ENCODE results near the gene CAMSAP3. TPM values are rescaled to one million over a fixed set of nuclear protein-coding genes. Genes with fewer than 3 reads are reported as not detected.

CAMSAP3 gene
- total RNA-seq, 2 donors from 2014 or later: 0.36 to 1.2 TPM

GRCh38 chr19:7610491-7611240 lies 15.0 kb downstream of the CAMSAP3 start:
- Mint-ChIP-seq H3K27ac (no peak overlapping the region), H3K27me3 (peaks cover 0 to 2% of the 10 kb centered on the region in 2 donors), H3K4me1 (ENCODE audit: low read depth in 2 of 2) (peaks cover 0 to 1% of the 10 kb centered on the region in 2 donors), H3K4me3 (no peak overlapping the region), H3K9me3 (no peaks in the 10 kb centered on the region), H3K36me3 (no peaks in the 10 kb centered on the region)
- no peak for DNase-seq (ENCODE audit: low spot score)
- ATAC-seq: no peak

DNA sequence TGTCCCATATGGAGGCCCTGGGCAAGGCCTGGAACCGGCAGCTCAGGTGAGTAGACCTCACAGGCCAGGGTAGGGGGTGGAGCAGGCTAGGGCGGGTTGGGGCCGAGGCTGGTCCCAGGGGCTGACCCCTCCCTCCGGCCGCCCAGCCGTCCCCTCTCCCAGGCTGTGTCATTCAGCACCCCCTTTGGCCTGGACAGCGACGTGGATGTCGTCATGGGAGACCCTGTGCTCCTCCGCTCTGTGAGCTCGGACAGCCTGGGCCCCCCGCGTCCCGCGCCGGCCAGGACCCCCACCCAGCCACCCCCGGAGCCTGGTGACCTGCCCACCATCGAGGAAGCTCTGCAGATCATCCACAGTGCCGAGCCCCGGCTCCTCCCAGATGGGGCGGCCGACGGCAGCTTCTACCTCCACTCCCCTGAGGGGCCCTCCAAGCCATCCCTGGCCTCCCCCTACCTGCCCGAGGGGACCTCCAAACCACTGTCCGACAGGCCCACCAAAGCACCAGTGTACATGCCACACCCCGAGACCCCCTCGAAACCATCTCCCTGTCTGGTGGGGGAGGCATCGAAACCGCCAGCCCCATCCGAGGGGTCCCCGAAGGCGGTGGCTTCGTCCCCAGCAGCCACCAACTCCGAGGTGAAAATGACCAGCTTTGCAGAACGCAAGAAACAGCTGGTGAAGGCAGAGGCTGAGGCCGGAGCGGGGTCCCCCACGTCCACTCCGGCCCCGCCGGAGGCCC lies 16.0 kb downstream of the CAMSAP3 start:
- Mint-ChIP-seq H3K36me3 (no peaks in the 10 kb centered on the region), H3K27me3 (peaks cover 0 to 2% of the 10 kb centered on the region in 2 donors), H3K9me3 (no peaks in the 10 kb centered on the region), H3K4me3 (no peak overlapping the region), H3K4me1 (ENCODE audit: low read depth in 2 of 2) (no peaks in the 10 kb centered on the region), H3K27ac (no peak overlapping the region)
- ATAC-seq (peak in 1 of 2 donors; percentile 22), DNase-seq (ENCODE audit: low spot score) (no peak)

GRCh38 chr19:7612282-7613274 lies 16.9 kb downstream of the CAMSAP3 start:
- Mint-ChIP-seq H3K36me3 (no peaks in the 10 kb centered on the region), H3K4me3 (no peak overlapping the region), H3K27ac (no peak overlapping the region), H3K9me3 (no peaks in the 10 kb centered on the region), H3K27me3 (peaks cover 0 to 2% of the 10 kb centered on the region in 2 donors), H3K4me1 (ENCODE audit: low read depth in 2 of 2) (no peaks in the 10 kb centered on the region)
- ATAC-seq: no peak
- no peak for DNase-seq (ENCODE audit: low spot score)

- no peaks in the 10 kb centered on the region for H3K36me3 Mint-ChIP-seq
- ATAC-seq (no peak), DNase-seq (ENCODE audit: low spot score) (no peak)
- H3K4me3 Mint-ChIP-seq: no peak overlapping the region
- H3K9me3 Mint-ChIP-seq: no peaks in the 10 kb centered on the region
- H3K4me1 Mint-ChIP-seq (ENCODE audit: low read depth in 2 of 2): peaks cover 0 to 8% of the 10 kb centered on the region in 2 donors
- H3K27me3 Mint-ChIP-seq: no peaks in the 10 kb centered on the region
- H3K27ac Mint-ChIP-seq: no peak overlapping the region
These were observed 19.4 kb downstream of the CAMSAP3 start for GRCh38 chr19:7614859-7615741.

- DNase-seq (ENCODE audit: low spot score): no peak
- Mint-ChIP-seq H3K27ac (no peak overlapping the region), H3K4me1 (ENCODE audit: low read depth in 2 of 2) (peaks cover 0 to 8% of the 10 kb centered on the region in 2 donors), H3K36me3 (no peaks in the 10 kb centered on the region), H3K9me3 (no peaks in the 10 kb centered on the region), H3K4me3 (no peak overlapping the region), H3K27me3 (no peaks in the 10 kb centered on the region)
- no peak for ATAC-seq
These were observed 21.5 kb downstream of the CAMSAP3 start for GRCh38 chr19:7617172-7617571.

DNA sequence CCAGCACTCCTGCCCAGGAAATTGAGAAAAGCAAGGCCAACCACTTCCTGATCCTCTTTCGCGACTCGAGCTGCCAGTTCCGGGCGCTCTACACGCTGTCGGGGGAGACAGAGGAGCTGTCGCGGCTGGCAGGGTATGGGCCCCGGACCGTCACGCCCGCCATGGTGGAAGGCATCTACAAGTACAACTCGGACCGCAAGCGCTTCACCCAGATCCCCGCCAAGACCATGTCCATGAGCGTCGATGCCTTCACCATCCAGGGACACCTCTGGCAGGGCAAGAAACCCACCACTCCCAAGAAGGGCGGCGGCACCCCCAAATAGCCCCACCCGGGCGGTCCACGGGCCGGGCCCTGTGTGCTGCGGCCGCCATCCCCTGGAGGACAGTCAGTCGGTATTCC lies 22.1 kb downstream of the CAMSAP3 start:
- DNase-seq (ENCODE audit: low spot score): no peak
- no peak for ATAC-seq
- no peak overlapping the region for H3K4me3 Mint-ChIP-seq
- no peaks in the 10 kb centered on the region for H3K9me3 Mint-ChIP-seq
- no peaks in the 10 kb centered on the region for H3K36me3 Mint-ChIP-seq
- no peak overlapping the region for H3K27ac Mint-ChIP-seq
- H3K4me1 Mint-ChIP-seq (ENCODE audit: low read depth in 2 of 2): peaks cover 0 to 8% of the 10 kb centered on the region in 2 donors
- no peaks in the 10 kb centered on the region for H3K27me3 Mint-ChIP-seq

DNA sequence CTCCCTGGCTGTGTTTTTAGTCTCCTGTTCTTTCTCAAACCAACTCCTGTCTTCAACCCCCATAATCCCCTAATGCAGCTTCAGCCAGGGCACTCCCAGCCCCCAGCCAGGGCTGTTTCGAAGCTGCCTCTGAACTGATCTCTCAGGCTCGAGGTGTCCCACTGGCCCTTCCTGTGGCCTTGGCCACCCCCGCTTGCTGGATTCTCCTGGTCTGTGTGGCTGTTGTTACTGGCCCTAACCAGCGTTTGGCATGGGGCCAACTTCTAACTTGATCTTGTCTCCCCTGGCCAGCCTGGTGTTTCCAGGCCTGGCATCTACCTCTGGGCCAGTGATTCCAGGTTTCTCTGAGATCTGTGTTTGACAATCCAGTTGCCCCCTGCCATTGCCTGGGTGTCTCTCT lies 22.7 kb downstream of the CAMSAP3 start:
- Mint-ChIP-seq H3K27ac (no peak overlapping the region), H3K27me3 (no peaks in the 10 kb centered on the region), H3K4me3 (no peak overlapping the region), H3K9me3 (no peaks in the 10 kb centered on the region), H3K4me1 (ENCODE audit: low read depth in 2 of 2) (peaks cover 0 to 10% of the 10 kb centered on the region in 2 donors), H3K36me3 (no peaks in the 10 kb centered on the region)
- ATAC-seq (no peak), DNase-seq (ENCODE audit: low spot score) (no peak)

DNA sequence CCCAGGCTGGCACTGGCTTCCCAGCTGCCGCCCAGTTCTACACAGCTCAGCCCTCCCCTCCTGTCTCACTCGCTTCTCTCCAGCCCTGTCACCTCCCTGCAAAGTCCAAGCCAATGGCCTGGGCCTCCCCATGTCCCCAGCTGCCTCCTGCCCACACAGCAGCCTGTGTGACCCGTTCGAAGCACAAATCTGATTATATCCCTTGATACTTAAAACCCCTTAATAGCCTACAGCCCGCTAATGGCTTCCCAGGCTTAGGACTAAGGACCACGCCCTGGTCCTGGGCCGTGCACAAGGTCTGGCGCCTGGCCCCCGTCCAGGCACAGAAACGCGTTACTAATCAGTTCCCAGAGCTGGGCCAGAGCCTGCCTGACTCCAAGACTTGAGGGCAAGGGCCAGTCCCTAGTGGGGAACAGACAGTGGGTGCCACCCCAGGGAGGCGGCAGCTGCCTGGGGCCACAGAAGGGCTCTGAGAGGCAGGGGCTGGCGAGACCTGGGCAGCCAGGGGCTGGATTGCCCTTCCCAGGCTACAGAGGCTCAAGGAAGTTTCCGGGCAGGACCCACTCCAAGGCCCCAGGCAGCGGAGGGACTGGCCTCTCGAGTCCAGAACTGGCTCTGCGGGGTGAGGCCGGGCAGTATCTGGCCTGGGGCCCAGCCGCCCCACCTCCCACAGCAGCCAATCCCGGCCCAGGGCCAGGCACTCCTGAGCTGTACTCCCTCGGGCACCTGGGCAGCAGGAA lies 23.3 kb downstream of the CAMSAP3 start:
- no peak for ATAC-seq

GRCh38 chr19:7619671-7620441 lies 24.2 kb downstream of the CAMSAP3 start:
- peaks cover 0 to 10% of the 10 kb centered on the region in 2 donors for H3K4me1 Mint-ChIP-seq (ENCODE audit: low read depth in 2 of 2)
- no peak for DNase-seq (ENCODE audit: low spot score)
- H3K36me3 Mint-ChIP-seq: no peaks in the 10 kb centered on the region
- H3K9me3 Mint-ChIP-seq: no peaks in the 10 kb centered on the region
- no peak for ATAC-seq
- no peaks in the 10 kb centered on the region for H3K27me3 Mint-ChIP-seq
- no peak overlapping the region for H3K27ac Mint-ChIP-seq
- no peak overlapping the region for H3K4me3 Mint-ChIP-seq

More for the DNA sequence above, 23.3 kb downstream of the CAMSAP3 start:
- H3K4me3 Mint-ChIP-seq: no peak overlapping the region
- no peaks in the 10 kb centered on the region for H3K36me3 Mint-ChIP-seq
- H3K9me3 Mint-ChIP-seq: no peaks in the 10 kb centered on the region
- no peak overlapping the region for H3K27ac Mint-ChIP-seq
- no peaks in the 10 kb centered on the region for H3K27me3 Mint-ChIP-seq
- no peak for DNase-seq (ENCODE audit: low spot score)
- H3K4me1 Mint-ChIP-seq (ENCODE audit: low read depth in 2 of 2): peaks cover 0 to 10% of the 10 kb centered on the region in 2 donors

GRCh38 chr19:7620442-7621412 lies 25.1 kb downstream of the CAMSAP3 start:
- Mint-ChIP-seq H3K36me3 (no peaks in the 10 kb centered on the region), H3K4me1 (ENCODE audit: low read depth in 2 of 2) (peaks cover 0 to 10% of the 10 kb centered on the region in 2 donors), H3K27ac (no peak overlapping the region), H3K27me3 (no peaks in the 10 kb centered on the region), H3K9me3 (no peaks in the 10 kb centered on the region), H3K4me3 (no peak overlapping the region)
- ATAC-seq (no peak), DNase-seq (ENCODE audit: low spot score) (no peak)
